DMS53 (cell line): ENCODE results near the gene ARHGAP42.
"Not testable (repeated sequence)": the region's sequence is repeated elsewhere in the genome, so short reads cannot be mapped to it uniquely, and the experiment has no call there.

Experiments used
- DNase-seq: peaks from one replicate; lab custom pipeline; 2025; lab: John Stamatoyannopoulos, UW

ARHGAP42 gene

GRCh38 chr11:100727410-100727809 is 40.3 kb downstream of the ARHGAP42 start:
- no peak for DNase-seq

GRCh38 chr11:100730266-100730665 is 43.2 kb downstream of the ARHGAP42 start:
- no peak for DNase-seq

GRCh38 chr11:100731471-100731870 is 44.4 kb downstream of the ARHGAP42 start:
- DNase-seq: no peak

GRCh38 chr11:100732949-100733348 is 45.9 kb downstream of the ARHGAP42 start:
- DNase-seq: no peak

- no peak for DNase-seq
Observed at GRCh38 chr11:100734743-100735527, 47.8 kb downstream of the ARHGAP42 start.

- no peak for DNase-seq
Observed at GRCh38 chr11:100735949-100736675, 49.0 kb downstream of the ARHGAP42 start.

GRCh38 chr11:100738701-100739270 is 51.7 kb downstream of the ARHGAP42 start:
- no peak for DNase-seq

GRCh38 chr11:100739666-100740065 is 52.6 kb downstream of the ARHGAP42 start:
- DNase-seq: no peak

- no peak for DNase-seq
Observed at GRCh38 chr11:100740440-100740839, 53.4 kb downstream of the ARHGAP42 start.

GRCh38 chr11:100741866-100742625 is 55.0 kb downstream of the ARHGAP42 start:
- no peak for DNase-seq

- DNase-seq: no peak
Observed at GRCh38 chr11:100746448-100746847, 59.4 kb downstream of the ARHGAP42 start.

GRCh38 chr11:100748153-100748552 is 61.1 kb downstream of the ARHGAP42 start:
- no peak for DNase-seq

GRCh38 chr11:100749887-100750565 is 62.9 kb downstream of the ARHGAP42 start:
- not testable (repeated sequence) for DNase-seq

GRCh38 chr11:100750566-100750891 is 63.4 kb downstream of the ARHGAP42 start:
- DNase-seq: not testable (repeated sequence)

GRCh38 chr11:100752371-100753171 is 65.5 kb downstream of the ARHGAP42 start:
- DNase-seq: peak; percentile 35

- no peak for DNase-seq
Observed at GRCh38 chr11:100753172-100753543, 66.1 kb downstream of the ARHGAP42 start.

- no peak for DNase-seq
Observed at GRCh38 chr11:100753571-100753970, 66.5 kb downstream of the ARHGAP42 start.

GRCh38 chr11:100756559-100756958 is 69.5 kb downstream of the ARHGAP42 start:
- no peak for DNase-seq

GRCh38 chr11:100757646-100758045 is 70.6 kb downstream of the ARHGAP42 start:
- no peak for DNase-seq

GRCh38 chr11:100759106-100759505 is 72.0 kb downstream of the ARHGAP42 start:
- DNase-seq: no peak

GRCh38 chr11:100759856-100760255 is 72.8 kb downstream of the ARHGAP42 start:
- no peak for DNase-seq
